Stimulated activated naive CD4-positive, alpha-beta T cell treated with Interleukin-2 at 50 U/mL for 16 hours (primary cell): ENCODE data around the gene MBNL2.

Experiments
- DNase-seq: peaks from one replicate; lab custom pipeline; 2025; lab: John Stamatoyannopoulos, UW

The MBNL2 gene

GRCh38 chr13:97253581-97254293 is 31.6 kb downstream of the MBNL2 start:
- no peak for DNase-seq

- DNase-seq, result no peak
These were observed 32.7 kb downstream of the MBNL2 start for GRCh38 chr13:97254816-97255215.

- no peak for DNase-seq
These were observed 33.4 kb downstream of the MBNL2 start for GRCh38 chr13:97255515-97256021.

- no peak for DNase-seq
These were observed 34.2 kb downstream of the MBNL2 start for GRCh38 chr13:97256343-97256783.

- DNase-seq, result no peak
These were observed 35.2 kb downstream of the MBNL2 start for GRCh38 chr13:97257228-97257755.

GRCh38 chr13:97257800-97258799 is 36.0 kb downstream of the MBNL2 start:
- DNase-seq, result peak; percentile 2

GRCh38 chr13:97258801-97259200 is 36.7 kb downstream of the MBNL2 start:
- DNase-seq, result no peak

- no peak for DNase-seq
These were observed 37.3 kb downstream of the MBNL2 start for GRCh38 chr13:97259410-97259797.

GRCh38 chr13:97259798-97260714 is 37.9 kb downstream of the MBNL2 start:
- no peak for DNase-seq

GRCh38 chr13:97261254-97262005 is 39.3 kb downstream of the MBNL2 start:
- DNase-seq, result peak; percentile 24

- DNase-seq, result peak; percentile 24
These were observed 39.9 kb downstream of the MBNL2 start for GRCh38 chr13:97262058-97262457.

GRCh38 chr13:97263160-97263559 is 41.0 kb downstream of the MBNL2 start:
- no peak for DNase-seq

GRCh38 chr13:97264663-97265062 is 42.5 kb downstream of the MBNL2 start:
- no peak for DNase-seq

GRCh38 chr13:97266332-97266731 is 44.2 kb downstream of the MBNL2 start:
- no peak for DNase-seq

- no peak for DNase-seq
These were observed 44.8 kb downstream of the MBNL2 start for GRCh38 chr13:97266772-97267417.

- no peak for DNase-seq
These were observed 45.4 kb downstream of the MBNL2 start for GRCh38 chr13:97267418-97268059.

- DNase-seq, result no peak
These were observed 46.6 kb downstream of the MBNL2 start for GRCh38 chr13:97268772-97269171.

GRCh38 chr13:97269603-97270002 is 47.5 kb downstream of the MBNL2 start:
- DNase-seq, result no peak

- no peak for DNase-seq
These were observed 50.4 kb downstream of the MBNL2 start for GRCh38 chr13:97272526-97272925.
